Uterus (tissue), 4 donors: ENCODE results near the gene STX16. TPM values are rescaled to one million over a fixed set of nuclear protein-coding genes. Genes with fewer than 3 reads are reported as not detected.

Experiments
- DNase-seq, 2 donors: peaks; one replicate each; pipeline ENCODE4 v3.0.0-alpha.2; 2019 to 2020
- H3K27ac ChIP-seq, 2 donors: fragments of 200-600 bp; sonication (generic); 1 replicate in 1 of 2; 2 replicates in 1 of 2; pipeline ENCODE4 v1.5.1; 2016 to 2018
- H3K27me3 ChIP-seq, 2 donors: fragments of 200-600 bp; sonication (generic); one replicate each; pipeline ENCODE4 v1.5.1; 2018 to 2019; ENCODE audit warnings: control low read depth in 1 of 2
- H3K36me3 ChIP-seq, 2 donors: fragments of 200-600 bp; sonication (generic); one replicate each; pipeline ENCODE4 v1.5.1; 2019; ENCODE audit warnings: control low read depth in 1 of 2
- H3K4me1 ChIP-seq, 2 donors: fragments of 200-600 bp; sonication (generic); one replicate each; pipeline ENCODE4 v1.5.1; 2018 to 2019; ENCODE audit warnings: control low read depth in 1 of 2
- H3K4me3 ChIP-seq, 2 donors: fragments of 200-600 bp; sonication (generic); 1 replicate in 1 of 2; 2 replicates in 1 of 2; pipeline ENCODE4 v1.5.1; 2018 to 2019; ENCODE audit warnings: mild to moderate bottlenecking in 1 of 2
- H3K9me3 ChIP-seq, 2 donors: fragments of 200-600 bp; sonication (generic); one replicate each; pipeline ENCODE4 v1.5.1; 2019; ENCODE audit warnings: control low read depth in 1 of 2
- CTCF ChIP-seq, 4 experiments: fragments of 200-600 bp in 2 of 4; fragments of 450-650 bp in 2 of 4; sonication (generic) in 2 of 4; IDR thresholded peaks; one replicate each; pipeline ENCODE4 v1.5.1; 2016 to 2019; ENCODE audit warnings: antibody characterized with exemption in 4 of 4, mild to moderate bottlenecking in 2 of 4, moderate library complexity in 1 of 4
- POLR2A ChIP-seq, 2 donors: fragments of 450-650 bp; IDR thresholded peaks; one replicate each; pipeline ENCODE4 v1.6.1; 2016; ENCODE audit warnings: antibody characterized with exemption in 2 of 2, mild to moderate bottlenecking in 1 of 2, moderate library complexity in 1 of 2
- intact Hi-C: fragments of 100-400 bp; cut with DNase I; formaldehyde crosslinking; loops from one replicate; pipeline ENCODE4 v1.15.1; 2023; ENCODE audit warnings: low total_unique reads
- total RNA-seq, 4 donors: library from RNA; depleted of rRNA in 3 of 4; stranded (reverse); fragments of >200 nt in 3 of 4; gene quantifications; one replicate each; pipeline versions ENCODE4 v1.1.0 to v1.2.4, GENCODE V29; 2014 to 2023
- donor health status: DM: yes; HTN: yes; CAD: no.

Gene STX16
- total RNA-seq, 4 donors from 2014 or later, result 32.6 to 82.7 (median 60.8) TPM

GRCh38 chr20:58670659-58671058 is 19.6 kb downstream of the STX16 start:
- no peaks in the 10 kb centered on the region for H3K36me3 ChIP-seq
- intact Hi-C loops, result no loop called here

GRCh38 chr20:58673119-58673518 is 22.0 kb downstream of the STX16 start:
- Histone ChIP-seq H3K4me1 (no peaks in the 10 kb centered on the region), H3K36me3 (no peaks in the 10 kb centered on the region), H3K27ac (no peak overlapping the region), H3K4me3 (no peak overlapping the region), H3K27me3 (no peaks in the 10 kb centered on the region), H3K9me3 (no peaks in the 10 kb centered on the region)
- TF ChIP-seq CTCF (IDR thresholded peaks at IDR 0.05) (no peak), POLR2A (IDR thresholded peaks at IDR 0.05) (no peak)
- DNase-seq, result no peak
- intact Hi-C loops, result no loop called here

More at GRCh38 chr20:58670659-58671058, 19.6 kb downstream of the STX16 start:
- no peak for TF ChIP-seq POLR2A (IDR thresholded peaks at IDR 0.05)
- no peak for TF ChIP-seq CTCF (IDR thresholded peaks at IDR 0.05)
- H3K9me3 ChIP-seq, result no peaks in the 10 kb centered on the region
- no peaks in the 10 kb centered on the region for H3K27me3 ChIP-seq
- H3K4me1 ChIP-seq, result no peaks in the 10 kb centered on the region
- no peak overlapping the region for H3K27ac ChIP-seq
- no peak for DNase-seq
- no peak overlapping the region for H3K4me3 ChIP-seq

GRCh38 chr20:58675146-58675584 is 24.1 kb downstream of the STX16 start:
- Histone ChIP-seq H3K9me3 (no peaks in the 10 kb centered on the region), H3K27me3 (no peaks in the 10 kb centered on the region), H3K27ac (no peak overlapping the region), H3K36me3 (no peaks in the 10 kb centered on the region), H3K4me3 (no peak overlapping the region), H3K4me1 (no peaks in the 10 kb centered on the region)
- intact Hi-C loops, result no loop called here
- no peak for TF ChIP-seq CTCF (IDR thresholded peaks at IDR 0.05)
- no peak for TF ChIP-seq POLR2A (IDR thresholded peaks at IDR 0.05)
- no peak for DNase-seq

GRCh38 chr20:58675641-58676040 is 24.6 kb downstream of the STX16 start:
- H3K36me3 ChIP-seq, result no peaks in the 10 kb centered on the region
- DNase-seq, result no peak
- TF ChIP-seq POLR2A (IDR thresholded peaks at IDR 0.05) (no peak), CTCF (IDR thresholded peaks at IDR 0.05) (no peak)
- H3K9me3 ChIP-seq, result no peaks in the 10 kb centered on the region
- H3K4me1 ChIP-seq, result no peaks in the 10 kb centered on the region
- H3K4me3 ChIP-seq, result no peak overlapping the region
- H3K27me3 ChIP-seq, result no peaks in the 10 kb centered on the region
- intact Hi-C loops, result no loop called here
- H3K27ac ChIP-seq, result no peak overlapping the region

GRCh38 chr20:58676161-58676560 is 25.1 kb downstream of the STX16 start:
- Histone ChIP-seq H3K4me3 (no peak overlapping the region), H3K9me3 (no peaks in the 10 kb centered on the region), H3K4me1 (no peaks in the 10 kb centered on the region), H3K27ac (no peak overlapping the region), H3K36me3 (no peaks in the 10 kb centered on the region), H3K27me3 (no peaks in the 10 kb centered on the region)
- TF ChIP-seq POLR2A (IDR thresholded peaks at IDR 0.05) (no peak), CTCF (IDR thresholded peaks at IDR 0.05) (no peak)
- intact Hi-C loops, result no loop called here
- no peak for DNase-seq
